Activated gamma-delta T cell (primary cell): ENCODE data around the gene SH3PXD2A.
"Not testable (repeated sequence)": the region's sequence is repeated elsewhere in the genome, so short reads cannot be mapped to it uniquely, and the experiment has no call there.

Experiments used
- DNase-seq: peaks from one replicate; lab custom pipeline; 2025; lab: John Stamatoyannopoulos, UW

SH3PXD2A gene

DNA sequence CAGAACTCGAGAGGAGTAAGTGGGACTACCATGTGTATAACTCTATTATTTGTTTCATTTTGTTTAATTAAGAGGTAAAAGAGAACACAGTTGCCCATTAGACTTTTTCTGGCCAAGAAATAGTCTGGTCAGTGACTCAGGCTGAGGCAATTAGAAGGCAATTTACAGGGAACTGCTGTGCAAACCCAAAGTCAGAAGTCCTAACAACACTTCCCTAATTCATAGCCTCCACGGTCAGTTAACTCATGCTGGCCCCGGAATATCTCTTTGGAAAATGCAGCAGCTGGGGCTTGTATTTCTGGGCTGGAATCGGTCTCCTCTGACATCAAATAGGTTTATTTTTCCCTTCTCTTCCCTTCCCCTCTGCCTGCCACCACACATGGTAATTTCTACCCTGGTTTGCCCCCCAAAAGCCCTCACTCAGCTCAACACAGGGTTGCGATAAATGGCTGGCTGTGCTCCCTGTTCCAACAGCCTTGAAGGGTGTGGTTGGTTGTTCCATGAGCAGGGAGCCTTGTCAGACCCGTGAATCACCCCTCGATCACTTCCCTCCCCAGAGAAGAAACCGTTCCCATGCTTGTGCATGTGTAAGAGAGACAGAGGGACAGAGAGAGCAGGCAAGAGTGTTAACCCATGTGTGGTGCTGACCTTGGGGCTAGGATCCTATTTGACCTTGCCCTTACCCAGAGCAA is 5.3 kb downstream of the SH3PXD2A start:
- no peak for DNase-seq

DNA sequence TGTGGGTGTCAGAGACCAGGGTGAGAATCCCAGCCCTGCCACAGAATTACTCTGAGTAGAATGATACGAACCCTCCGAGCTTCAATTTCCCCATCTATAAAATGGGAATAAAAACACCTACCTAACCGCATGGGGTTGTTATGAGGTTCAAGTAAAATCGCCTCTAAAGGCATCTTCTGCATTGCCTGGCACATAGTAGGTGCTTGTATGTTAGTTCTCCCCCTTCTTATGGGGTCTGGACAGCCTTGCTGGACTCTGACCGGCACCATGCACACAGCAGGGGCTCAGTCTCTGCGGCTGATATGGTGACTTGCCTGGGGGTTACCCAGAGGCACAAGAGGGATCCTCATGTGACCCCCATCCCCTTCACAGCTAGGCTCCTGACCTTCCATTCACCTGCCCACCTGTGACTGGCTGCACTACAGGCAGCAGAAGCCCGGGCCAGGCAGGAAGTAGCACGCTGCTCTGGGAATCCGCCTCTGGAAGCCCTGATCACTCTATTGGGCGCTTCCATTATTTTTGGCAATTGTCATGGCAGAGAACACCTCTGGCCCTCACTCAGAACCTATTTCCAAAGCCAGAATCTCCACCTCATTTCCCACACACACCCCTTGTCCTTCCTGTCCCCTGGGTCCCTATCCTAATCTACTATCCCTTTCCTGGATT is 6.0 kb downstream of the SH3PXD2A start:
- no peak for DNase-seq

- no peak for DNase-seq
These were observed 7.4 kb downstream of the SH3PXD2A start for GRCh38 chr10:103847909-103848468.

DNA sequence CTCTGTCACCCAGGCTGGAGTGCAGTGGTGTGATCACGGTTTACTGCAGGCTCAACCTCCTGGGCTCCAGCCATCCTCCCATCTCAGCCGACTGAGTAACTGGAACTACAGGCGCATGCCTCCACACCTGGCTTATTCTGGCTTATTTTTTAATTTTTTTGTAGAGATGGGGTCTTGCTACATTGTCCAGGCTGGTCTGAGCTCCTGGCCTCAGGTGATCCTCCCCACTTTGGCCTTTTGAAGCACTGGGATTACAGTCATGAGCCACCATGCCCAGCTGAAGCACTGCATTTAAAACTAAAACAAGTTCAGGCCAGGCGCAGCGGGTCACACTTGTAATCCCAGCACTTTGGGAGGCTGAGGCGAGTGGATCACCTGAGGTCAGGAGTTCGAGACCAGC is 8.0 kb downstream of the SH3PXD2A start:
- DNase-seq, result no peak

- no peak for DNase-seq
These were observed 9.4 kb downstream of the SH3PXD2A start for GRCh38 chr10:103845972-103846371.

DNA sequence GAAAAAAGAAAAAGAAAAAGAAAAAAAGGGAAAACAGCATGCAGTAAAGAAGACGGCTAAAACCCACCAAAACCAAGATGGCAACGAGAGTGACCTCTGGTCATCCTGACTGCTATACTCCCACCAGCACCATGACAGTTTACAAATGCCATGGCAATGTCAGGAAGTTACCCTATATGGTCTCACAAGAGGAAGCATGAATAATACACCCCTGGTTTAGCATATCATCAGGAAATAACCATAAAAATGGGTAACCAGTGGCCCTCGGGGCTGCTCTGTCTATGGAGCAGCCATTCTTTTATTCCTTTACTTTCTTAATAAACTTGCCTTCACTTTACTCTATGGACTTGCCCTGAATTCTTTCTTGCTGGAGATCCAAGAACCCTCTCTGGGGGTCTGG is 10.0 kb downstream of the SH3PXD2A start:
- DNase-seq, result not testable (repeated sequence)

DNA sequence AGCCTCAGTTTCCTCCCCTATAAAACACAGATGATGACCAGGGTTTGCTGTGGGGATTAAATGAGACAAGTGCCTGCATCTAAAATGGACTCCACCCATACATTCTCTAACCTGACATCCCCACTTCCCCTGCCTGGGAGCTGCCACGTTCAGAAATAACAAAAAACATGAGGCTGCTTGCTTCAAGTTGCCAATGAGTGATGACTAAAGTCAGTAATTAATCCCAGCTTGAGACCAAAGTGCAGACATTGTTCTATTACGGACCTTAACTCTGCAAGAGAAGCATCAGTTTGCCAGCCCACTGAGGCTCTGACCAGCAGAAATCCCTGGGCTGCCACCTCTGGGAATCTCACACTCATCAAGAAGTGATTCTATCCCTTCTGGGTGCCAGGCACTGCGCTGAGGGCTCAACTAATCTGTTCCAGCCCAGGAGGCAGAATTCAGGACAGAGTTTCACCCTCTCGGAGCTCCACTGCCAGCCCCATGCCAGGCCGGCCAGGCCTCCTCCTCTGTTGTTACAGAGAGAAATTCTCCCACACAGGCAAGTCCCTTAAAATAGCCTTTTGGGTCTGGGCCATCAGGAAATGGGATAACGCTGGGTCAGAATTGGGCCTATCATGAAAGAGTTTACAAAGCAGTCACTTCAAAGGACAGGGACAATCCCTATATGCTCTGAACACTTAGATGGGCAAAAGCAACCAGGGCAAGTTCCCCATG is 11.4 kb downstream of the SH3PXD2A start:
- DNase-seq, result no peak

- DNase-seq, result no peak
These were observed 12.3 kb downstream of the SH3PXD2A start for GRCh38 chr10:103843045-103843444.

DNA sequence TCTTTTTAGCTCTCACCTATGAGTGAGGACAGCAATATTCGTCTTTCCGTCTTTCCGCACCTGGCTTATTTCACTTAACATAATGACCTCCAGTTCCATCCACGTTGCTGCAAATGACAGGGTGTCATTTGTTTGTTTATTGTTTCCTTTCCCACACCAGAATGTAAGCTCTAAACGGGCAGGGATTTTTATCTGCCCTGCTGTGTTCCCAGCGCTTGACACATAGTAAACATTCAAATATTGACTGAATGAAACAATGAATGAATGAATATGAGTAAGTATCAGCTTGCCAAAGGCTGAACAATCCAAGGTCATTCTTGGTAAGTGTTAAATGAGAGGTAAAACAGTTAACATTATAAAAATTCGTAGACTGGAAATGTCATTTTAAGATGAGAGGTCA is 12.8 kb downstream of the SH3PXD2A start:
- no peak for DNase-seq

- DNase-seq, result no peak
These were observed 13.9 kb downstream of the SH3PXD2A start for GRCh38 chr10:103841519-103841918.

GRCh38 chr10:103840740-103841070 is 14.7 kb downstream of the SH3PXD2A start:
- no peak for DNase-seq

- no peak for DNase-seq
These were observed 15.3 kb downstream of the SH3PXD2A start for GRCh38 chr10:103839872-103840739.

DNA sequence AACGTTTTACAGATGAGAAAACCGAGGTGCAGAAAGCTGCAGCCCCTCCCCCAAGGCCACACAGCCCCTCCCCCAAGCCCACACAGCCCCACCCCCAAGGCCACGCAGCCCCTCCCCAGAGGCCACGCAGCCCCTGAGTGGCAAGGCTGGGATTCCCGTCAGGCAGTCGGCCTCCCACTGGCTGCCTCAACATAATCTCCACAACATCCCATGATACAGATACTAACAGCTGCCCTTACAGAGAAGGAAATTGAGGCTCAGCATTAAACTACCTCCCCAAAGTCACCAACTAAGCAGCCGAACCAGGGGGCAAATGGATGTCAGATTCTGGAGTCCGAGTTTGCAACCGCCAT is 15.9 kb downstream of the SH3PXD2A start:
- DNase-seq, result no peak

DNA sequence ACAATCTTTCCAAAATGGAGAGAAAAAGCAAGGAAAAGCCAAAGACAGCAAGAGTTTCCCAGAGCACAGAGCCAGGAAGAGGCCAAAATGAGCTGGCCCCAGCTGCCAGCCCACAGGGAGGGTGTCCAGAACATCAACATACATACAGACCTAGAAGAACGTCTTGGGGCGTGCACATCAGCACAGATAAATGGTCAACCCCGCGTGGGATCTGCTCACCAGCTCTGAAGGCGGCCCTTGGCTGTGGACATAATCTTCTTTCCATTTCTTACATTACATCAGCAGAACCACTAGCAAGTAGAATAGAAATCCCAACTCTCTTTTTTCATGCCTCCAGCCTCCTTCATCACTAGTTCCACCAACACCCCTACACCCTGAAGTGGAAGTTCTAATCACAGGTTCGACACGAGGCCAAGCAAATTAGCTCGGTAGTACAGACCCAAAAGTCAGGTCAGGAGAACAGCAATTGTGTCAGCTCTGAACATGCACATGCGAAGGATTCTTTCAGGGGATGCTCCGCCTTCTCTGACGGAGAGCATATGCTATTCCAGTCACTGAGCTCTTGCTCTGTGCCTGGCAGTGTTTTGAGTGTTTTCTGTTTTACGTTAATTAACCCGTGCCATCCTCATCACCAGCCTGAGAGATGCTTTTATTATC is 16.4 kb downstream of the SH3PXD2A start:
- DNase-seq, result no peak

- DNase-seq, result no peak
These were observed 17.3 kb downstream of the SH3PXD2A start for GRCh38 chr10:103838070-103838395.

DNA sequence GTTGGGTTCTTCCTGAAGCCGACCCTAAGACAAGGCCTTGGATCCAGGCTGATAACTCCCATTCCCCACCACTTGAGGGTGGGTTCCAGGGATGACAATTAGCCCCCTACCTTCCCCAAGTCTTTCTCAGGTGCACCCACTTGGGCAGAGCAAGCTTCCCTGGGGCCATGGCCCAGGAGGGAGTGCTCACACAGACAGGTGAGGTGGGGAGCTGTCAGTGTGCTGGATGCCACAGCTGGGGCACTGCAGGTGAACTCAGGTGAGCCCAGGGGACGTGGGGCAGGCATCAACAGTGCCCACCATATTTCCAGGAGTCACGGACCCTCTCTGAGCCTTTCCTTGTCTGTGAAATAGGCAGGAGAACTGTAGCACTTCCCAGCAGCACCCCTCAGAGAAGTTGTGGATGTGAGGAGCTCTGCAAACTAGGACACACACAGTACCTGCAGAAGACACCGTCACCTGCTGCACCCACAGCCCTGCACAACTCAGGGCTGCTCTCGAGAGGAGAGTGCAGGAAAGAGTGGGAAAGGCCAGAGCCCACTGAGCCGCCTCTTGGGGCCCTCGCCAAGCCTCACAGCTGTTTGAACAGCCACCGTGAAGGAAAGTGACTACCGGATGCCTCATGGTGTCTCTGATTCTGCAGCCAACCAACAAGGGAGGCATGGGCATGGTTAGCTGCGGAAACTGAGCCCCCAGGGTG is 17.9 kb downstream of the SH3PXD2A start:
- DNase-seq, result no peak

DNA sequence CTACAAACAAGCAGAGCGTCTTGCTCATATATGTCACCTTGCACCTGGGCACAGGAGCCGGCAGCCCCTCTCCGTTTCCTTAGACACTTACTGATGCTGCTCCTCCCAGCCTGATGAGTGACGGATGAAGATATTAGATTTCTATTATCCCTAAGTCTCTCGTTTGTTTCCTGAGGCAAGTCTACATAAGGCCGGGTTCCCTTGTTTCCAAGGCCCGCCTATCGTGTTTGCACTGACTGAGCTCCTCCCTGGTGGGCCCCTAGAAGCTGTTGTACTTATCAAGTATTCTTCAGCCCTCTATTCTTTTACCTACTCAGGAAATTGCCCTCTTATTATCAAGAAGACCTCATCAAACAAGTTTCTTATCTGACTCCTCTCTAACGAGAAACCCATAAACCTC is 18.5 kb downstream of the SH3PXD2A start:
- no peak for DNase-seq

- DNase-seq, result no peak
These were observed 19.1 kb downstream of the SH3PXD2A start for GRCh38 chr10:103836273-103836672.

DNA sequence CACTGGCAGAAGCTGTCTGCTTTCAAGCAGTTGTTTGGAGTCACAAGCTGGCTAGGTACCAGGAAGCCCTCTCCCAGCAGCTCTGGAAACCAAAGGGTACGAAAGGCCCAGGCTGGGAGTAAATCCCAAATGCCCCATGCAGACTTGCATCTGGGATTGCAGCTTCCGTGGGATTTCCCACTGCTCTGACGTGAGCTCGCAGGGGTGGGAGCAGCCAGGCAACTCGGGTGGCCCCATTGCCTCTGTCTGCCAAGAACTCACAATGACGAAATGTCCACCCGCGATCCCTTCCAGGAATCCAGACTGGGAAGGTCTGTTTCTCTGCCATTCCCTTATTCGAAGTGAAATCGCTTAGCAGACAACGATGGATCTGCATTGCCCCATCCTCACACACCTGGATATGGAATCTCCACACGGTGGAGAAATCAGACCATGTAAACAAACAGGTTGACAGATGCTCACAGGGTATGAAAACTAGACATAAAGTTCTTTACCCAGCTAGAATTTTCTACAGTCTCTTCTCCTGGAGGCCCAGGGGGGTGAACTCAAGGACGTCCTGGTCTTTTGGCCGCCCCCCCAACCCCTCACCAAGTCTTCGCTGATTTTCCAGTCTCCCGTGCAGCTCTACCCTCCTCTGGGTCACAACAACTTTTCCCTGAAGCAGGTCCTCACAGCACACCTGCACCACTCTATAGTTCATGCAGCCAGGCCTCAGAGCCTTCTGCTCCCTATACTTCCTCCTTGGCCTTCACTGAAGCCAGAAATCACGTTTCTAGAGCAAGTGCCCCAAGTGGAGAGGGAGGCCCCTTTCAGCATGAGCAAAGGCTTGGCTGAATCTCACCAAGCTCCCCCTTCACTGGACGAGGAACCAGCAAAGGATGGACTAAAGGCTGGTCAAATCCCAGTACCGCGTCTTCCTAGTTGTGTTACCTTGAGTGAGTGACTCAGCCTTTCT is 20.0 kb downstream of the SH3PXD2A start:
- no peak for DNase-seq
